Lung (tissue), 12 donors: Measurements from ENCODE around the gene BCL2L14. TPM values are rescaled to one million over a fixed set of nuclear protein-coding genes. Genes with fewer than 3 reads are reported as not detected.

Source experiments
- ATAC-seq: fragments of 200-7000 bp; cut with Tn5 transposase; one replicate; pipeline ENCODE4 v1.9.1; 2020; ENCODE audit warnings: moderate number of reproducible peaks; ENCODE audit not compliant: insufficient read depth, low FRiP score
- DNase-seq, 3 donors: peaks; one replicate each; pipeline ENCODE4 v3.0.0-alpha.2; 2013 to 2017
- H3K27ac ChIP-seq, 2 donors: one replicate each; pipeline ENCODE4 v1.5.1; 2013; ENCODE audit warnings: mild to moderate bottlenecking in 2 of 2, moderate library complexity in 2 of 2, control low read depth in 1 of 2, inconsistent platforms in 1 of 2, low read depth in 1 of 2, low read length in 1 of 2
- H3K27me3 ChIP-seq, 3 donors: one replicate each; pipeline ENCODE4 v1.5.1; 2013; ENCODE audit warnings: low read length in 2 of 3; ENCODE audit not compliant: control insufficient read depth in 3 of 3, insufficient read depth in 3 of 3
- H3K36me3 ChIP-seq, 4 donors: one replicate each; pipeline ENCODE4 v1.5.1; 2013; ENCODE audit warnings: low read length in 4 of 4, mild to moderate bottlenecking in 1 of 4, moderate library complexity in 1 of 4; ENCODE audit not compliant: control insufficient read depth in 4 of 4, insufficient read depth in 4 of 4
- H3K4me1 ChIP-seq, 5 donors: one replicate each; pipeline ENCODE4 v1.5.1; 2013; ENCODE audit warnings: low read length in 5 of 5, mild to moderate bottlenecking in 2 of 5, moderate library complexity in 1 of 5; ENCODE audit not compliant: control insufficient read depth in 5 of 5, insufficient read depth in 5 of 5
- H3K4me3 ChIP-seq: one replicate; pipeline ENCODE4 v1.5.1; 2013; ENCODE audit warnings: mild to moderate bottlenecking, control low read depth, moderate library complexity
- H3K9ac ChIP-seq, 2 donors: one replicate each; pipeline ENCODE4 v1.5.1; 2013; ENCODE audit warnings: low read length in 2 of 2, control low read depth in 1 of 2; ENCODE audit not compliant: insufficient read depth in 1 of 2
- H3K9me3 ChIP-seq, 4 donors: one replicate each; pipeline ENCODE4 v1.5.1; 2013; ENCODE audit warnings: low read length in 3 of 4, mild to moderate bottlenecking in 1 of 4, moderate library complexity in 1 of 4; ENCODE audit not compliant: control insufficient read depth in 4 of 4, insufficient read depth in 3 of 4
- WGBS, 2 donors: extraction: QIAGEN DNeasy Blood & Tissue Kit; methylation state at CpG; one replicate each; pipeline ENCODE4 v1.1.7; 2013; 5-methylcytosine and 5-hydroxymethylcytosine counted together
- polyA plus RNA-seq, 2 donors: library from polyadenylated mRNA; stranded (reverse); fragments of 200-250 nt; gene quantifications; one replicate each; pipeline ENCODE4 v1.2.1, GENCODE V29; 2013
- total RNA-seq, 2 donors: library from RNA; depleted of rRNA in 1 of 2; stranded (reverse); fragments of >200 nt in 1 of 2; gene quantifications; one replicate each; pipeline ENCODE4 v1.2.1, GENCODE V29; 2014 to 2021
- TF ChIP-seq, protein P1 (sequence below): IDR thresholded peaks from 2 replicates; pipeline ENCODE4 v1.5.1; 2012; ENCODE audit warnings: mild to moderate bottlenecking; ENCODE audit errors: control extremely low read depth, extremely low read depth
- donor health status: control.
- donor health status: control.
- donor health status: Bipolar disorder and iron deficiency.
- donor health status: healthy.
- donor health status: DM: yes; HTN: yes; CAD: no.

BCL2L14 gene
- total and polyA plus RNA-seq, 4 donors: 0.33 to 1.8 (median 0.98) TPM

DNA sequence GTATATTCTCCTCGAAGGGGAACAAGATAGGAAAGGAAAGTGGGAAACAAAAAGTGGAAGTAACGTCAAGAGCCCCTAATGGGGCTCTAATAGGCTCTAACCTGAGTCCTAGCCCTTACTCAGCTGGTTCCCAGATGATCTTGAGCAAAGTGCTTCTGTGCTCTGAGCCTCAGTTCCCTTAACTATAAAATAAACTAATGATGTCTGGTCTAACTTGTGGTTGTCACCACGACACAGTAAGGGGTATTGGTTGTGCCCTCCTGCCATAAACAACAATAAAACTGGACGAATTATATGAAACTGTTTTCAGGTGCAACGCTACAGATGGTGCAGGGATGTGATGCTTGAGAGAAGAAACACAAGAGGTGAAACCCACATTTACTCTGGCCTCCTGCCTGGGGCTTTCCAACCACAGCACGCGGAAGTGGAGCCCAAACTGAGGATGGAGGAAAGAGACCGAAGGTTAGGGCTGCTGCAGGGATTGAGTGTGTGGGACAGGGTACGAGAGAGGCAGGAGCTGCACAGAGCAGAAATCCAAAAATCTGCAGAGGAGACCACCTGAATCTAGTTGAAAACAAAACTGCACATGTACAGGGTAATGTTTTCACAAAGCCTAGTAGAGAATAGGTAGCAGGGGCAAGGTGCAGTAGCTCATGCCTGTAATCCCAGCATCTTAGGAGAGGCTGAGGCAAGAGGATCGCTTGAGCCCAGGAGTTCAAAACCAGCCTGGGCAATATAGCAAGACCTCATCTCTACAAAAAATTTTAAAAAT is 45.6 kb upstream of the BCL2L14 start:
- TF ChIP-seq, protein P1, sequence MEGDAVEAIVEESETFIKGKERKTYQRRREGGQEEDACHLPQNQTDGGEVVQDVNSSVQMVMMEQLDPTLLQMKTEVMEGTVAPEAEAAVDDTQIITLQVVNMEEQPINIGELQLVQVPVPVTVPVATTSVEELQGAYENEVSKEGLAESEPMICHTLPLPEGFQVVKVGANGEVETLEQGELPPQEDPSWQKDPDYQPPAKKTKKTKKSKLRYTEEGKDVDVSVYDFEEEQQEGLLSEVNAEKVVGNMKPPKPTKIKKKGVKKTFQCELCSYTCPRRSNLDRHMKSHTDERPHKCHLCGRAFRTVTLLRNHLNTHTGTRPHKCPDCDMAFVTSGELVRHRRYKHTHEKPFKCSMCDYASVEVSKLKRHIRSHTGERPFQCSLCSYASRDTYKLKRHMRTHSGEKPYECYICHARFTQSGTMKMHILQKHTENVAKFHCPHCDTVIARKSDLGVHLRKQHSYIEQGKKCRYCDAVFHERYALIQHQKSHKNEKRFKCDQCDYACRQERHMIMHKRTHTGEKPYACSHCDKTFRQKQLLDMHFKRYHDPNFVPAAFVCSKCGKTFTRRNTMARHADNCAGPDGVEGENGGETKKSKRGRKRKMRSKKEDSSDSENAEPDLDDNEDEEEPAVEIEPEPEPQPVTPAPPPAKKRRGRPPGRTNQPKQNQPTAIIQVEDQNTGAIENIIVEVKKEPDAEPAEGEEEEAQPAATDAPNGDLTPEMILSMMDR: no peak
- Histone ChIP-seq H3K9ac (no peak overlapping the region), H3K9me3 (no peaks in the 10 kb centered on the region), H3K4me3 (no peak overlapping the region), H3K4me1 (no peaks in the 10 kb centered on the region), H3K27ac (no peak overlapping the region), H3K36me3 (no peaks in the 10 kb centered on the region), H3K27me3 (no peaks in the 10 kb centered on the region)
- 64 to 71% methylated on average over 10 of the region's 10 CpGs for WGBS, 2 donors
- no peak for ATAC-seq
- no peak for DNase-seq

DNA sequence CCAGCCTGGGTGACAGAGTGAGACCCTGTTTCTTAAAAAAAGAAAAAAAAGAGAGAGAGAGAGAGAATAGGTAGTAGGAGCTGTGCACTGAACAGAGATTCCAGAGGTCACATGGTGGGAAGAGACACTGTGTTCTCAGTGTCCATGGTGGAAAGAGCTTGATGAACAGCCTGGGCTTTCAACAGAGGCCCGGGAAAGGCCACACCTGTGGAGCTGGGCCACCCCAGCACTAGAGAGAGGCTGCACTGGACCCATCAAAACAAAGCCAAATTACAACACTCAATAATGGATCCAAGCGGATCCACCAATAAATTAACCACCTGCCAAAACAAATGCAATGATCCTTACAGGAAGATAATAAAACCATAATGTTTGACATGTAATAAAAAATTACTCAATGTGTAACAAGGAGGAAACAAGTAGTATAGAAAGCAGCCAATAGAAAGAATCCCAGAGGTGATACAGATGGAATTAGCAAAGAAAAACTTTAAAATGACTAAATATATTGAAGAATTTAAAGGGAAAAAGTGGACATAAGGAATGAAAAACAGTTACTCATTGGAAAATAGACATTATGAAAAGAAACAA is 44.8 kb upstream of the BCL2L14 start:
- WGBS, 2 donors: 94 to 97% methylated on average over 2 of the region's 2 CpGs
- Histone ChIP-seq H3K27me3 (no peaks in the 10 kb centered on the region), H3K9ac (no peak overlapping the region), H3K27ac (no peak overlapping the region), H3K9me3 (no peaks in the 10 kb centered on the region), H3K36me3 (no peaks in the 10 kb centered on the region), H3K4me1 (no peaks in the 10 kb centered on the region), H3K4me3 (no peak overlapping the region)
- DNase-seq (no peak), ATAC-seq (no peak)
- TF ChIP-seq, protein P1: no peak

GRCh38 chr12:12028668-12029402 is 41.9 kb upstream of the BCL2L14 start:
- Histone ChIP-seq H3K27me3 (no peaks in the 10 kb centered on the region), H3K4me3 (no peak overlapping the region), H3K9ac (no peak overlapping the region), H3K36me3 (no peaks in the 10 kb centered on the region), H3K9me3 (no peaks in the 10 kb centered on the region), H3K4me1 (peaks cover 0 to 6% (median 0%) of the 10 kb centered on the region in 5 donors), H3K27ac (no peak overlapping the region)
- TF ChIP-seq, protein P1: no peak
- DNase-seq (no peak), ATAC-seq (no peak)
- 80 to 83% methylated on average over 11 of the region's 11 CpGs for WGBS, 2 donors
